H9 (cell line): ENCODE results near the gene ZNF467. TPM values are rescaled to one million over a fixed set of nuclear protein-coding genes. Genes with fewer than 3 reads are reported as not detected.

ENCODE experiments used
- DNase-seq: peaks from one replicate; pipeline ENCODE4 v3.0.0-alpha.2; 2017
- H2AFZ ChIP-seq: one replicate; pipeline ENCODE4 v1.6.1; 2013; ENCODE audit warnings: mild to moderate bottlenecking, low read length, control low read depth, moderate library complexity
- H2AK5ac ChIP-seq: 2 replicates; pipeline ENCODE4 v1.6.1; 2013; ENCODE audit warnings: low read length, control low read depth, mixed read lengths; ENCODE audit not compliant: insufficient read length
- H2BK120ac ChIP-seq: one replicate; pipeline ENCODE4 v1.6.1; 2013; ENCODE audit warnings: low read depth, mild to moderate bottlenecking, low read length, control low read depth, inconsistent platforms; ENCODE audit not compliant: poor library complexity, severe bottlenecking
- H2BK12ac ChIP-seq: 2 replicates; pipeline ENCODE4 v1.6.1; 2013; ENCODE audit warnings: low read length, control low read depth, mixed read lengths, low read depth; ENCODE audit not compliant: insufficient read length
- H2BK15ac ChIP-seq: 2 replicates; pipeline ENCODE4 v1.6.1; 2013; ENCODE audit warnings: low read depth, low read length, control low read depth
- H2BK20ac ChIP-seq: one replicate; pipeline ENCODE4 v1.6.1; 2013; ENCODE audit warnings: low read depth, mild to moderate bottlenecking, low read length, control low read depth, inconsistent platforms; ENCODE audit not compliant: poor library complexity, severe bottlenecking
- H2BK5ac ChIP-seq: 2 replicates; pipeline ENCODE4 v1.6.1; 2013; ENCODE audit warnings: low read length, control low read depth, mixed read lengths; ENCODE audit not compliant: insufficient read length
- H3K14ac ChIP-seq: 2 replicates; pipeline ENCODE4 v1.6.1; 2013; ENCODE audit warnings: low read length, control low read depth; ENCODE audit not compliant: insufficient read depth
- H3K18ac ChIP-seq: 2 replicates; pipeline ENCODE4 v1.6.1; 2013; ENCODE audit warnings: low read depth, mild to moderate bottlenecking, mixed read lengths, low read length, control low read depth; ENCODE audit not compliant: insufficient read length
- H3K23ac ChIP-seq: 2 replicates; pipeline ENCODE4 v1.6.1; 2013; ENCODE audit warnings: low read length, control low read depth, mixed read lengths, low read depth; ENCODE audit not compliant: insufficient read length
- H3K23me2 ChIP-seq: 2 replicates; pipeline ENCODE4 v1.6.1; 2013; ENCODE audit warnings: low read depth, mild to moderate bottlenecking, mixed read lengths, low read length, control low read depth; ENCODE audit not compliant: insufficient read length, poor library complexity, severe bottlenecking
- H3K27ac ChIP-seq: 2 replicates; pipeline ENCODE4 v1.5.1; 2013; ENCODE audit warnings: low read length, control low read depth, mixed read lengths, low read depth; ENCODE audit not compliant: insufficient read length
- H3K27me3 ChIP-seq: 2 replicates; pipeline ENCODE4 v1.6.1; 2013; ENCODE audit warnings: low read length, control low read depth, inconsistent platforms; ENCODE audit not compliant: insufficient read depth
- H3K4ac ChIP-seq: 2 replicates; pipeline ENCODE4 v1.6.1; 2013; ENCODE audit warnings: low read depth, mild to moderate bottlenecking, control low read depth, inconsistent platforms, low read length, moderate library complexity
- H3K4me1 ChIP-seq: 2 replicates; pipeline ENCODE4 v1.6.1; 2013; ENCODE audit warnings: low read length, control low read depth, inconsistent platforms; ENCODE audit not compliant: insufficient read depth
- H3K4me2 ChIP-seq: 2 replicates; pipeline ENCODE4 v1.6.1; 2013; ENCODE audit warnings: low read length, control low read depth, mixed read lengths; ENCODE audit not compliant: insufficient read length, insufficient read depth
- H3K56ac ChIP-seq: 2 replicates; pipeline ENCODE4 v1.6.1; 2013; ENCODE audit warnings: low read depth, mild to moderate bottlenecking, mixed read lengths, low read length, control low read depth; ENCODE audit not compliant: insufficient read length
- H3K79me1 ChIP-seq: 2 replicates; pipeline ENCODE4 v1.6.1; 2013; ENCODE audit warnings: low read depth, mild to moderate bottlenecking, moderate library complexity, low read length, control low read depth, inconsistent platforms; ENCODE audit not compliant: insufficient read depth, poor library complexity, severe bottlenecking
- H3K79me2 ChIP-seq: 2 replicates; pipeline ENCODE4 v1.6.1; 2013; ENCODE audit warnings: low read length, control low read depth, inconsistent platforms; ENCODE audit not compliant: insufficient read depth
- H3K9ac ChIP-seq: 2 replicates; pipeline ENCODE4 v1.6.1; 2013; ENCODE audit warnings: low read length, control low read depth, mixed read lengths; ENCODE audit not compliant: insufficient read length; ENCODE audit errors: extremely low read depth
- H3K9me3 ChIP-seq: one replicate; pipeline ENCODE4 v1.6.1; 2013; ENCODE audit warnings: low read depth, low read length, inconsistent platforms; ENCODE audit not compliant: control insufficient read depth
- H3T11ph ChIP-seq: one replicate; pipeline ENCODE4 v1.6.1; 2013; ENCODE audit warnings: mild to moderate bottlenecking, low read length, control low read depth, inconsistent platforms
- H4K20me1 ChIP-seq: one replicate; pipeline ENCODE4 v1.6.1; 2013; ENCODE audit not compliant: control insufficient read depth, insufficient read length, insufficient read depth
- H4K5ac ChIP-seq: 2 replicates; pipeline ENCODE4 v1.6.1; 2013; ENCODE audit warnings: low read depth, mild to moderate bottlenecking, mixed read lengths, low read length, control low read depth; ENCODE audit not compliant: insufficient read length
- H4K8ac ChIP-seq: replicated peaks from 2 replicates; pipeline ENCODE4 v1.6.1; 2013; ENCODE audit warnings: low read length, control low read depth, mixed read lengths, low read depth; ENCODE audit not compliant: insufficient read length
- H4K91ac ChIP-seq: 2 replicates; pipeline ENCODE4 v1.6.1; 2013; ENCODE audit warnings: low read depth, mild to moderate bottlenecking, moderate library complexity, mixed read lengths, low read length, control low read depth; ENCODE audit not compliant: insufficient read length
- H3K27ac Mint-ChIP-seq, 3 experiments: 2 replicates in 2 of 3; 3 replicates in 1 of 3; pipeline ENCODE4 v1.8.0; 2020 to 2021; ENCODE audit warnings: mixed read lengths in 3 of 3, mild to moderate bottlenecking in 1 of 3, moderate library complexity in 1 of 3
- H3K27me3 Mint-ChIP-seq: 2 replicates; pipeline ENCODE4 v1.8.0; 2021; ENCODE audit warnings: low read depth, mild to moderate bottlenecking, moderate library complexity, mixed read lengths
- H3K36me3 Mint-ChIP-seq, 3 experiments: 2 replicates in 2 of 3; 3 replicates in 1 of 3; pipeline ENCODE4 v1.8.0; 2020 to 2021; ENCODE audit warnings: low read depth in 3 of 3, mixed read lengths in 3 of 3; ENCODE audit not compliant: insufficient read depth in 1 of 3
- H3K4me1 Mint-ChIP-seq, 2 experiments: 2 replicates each; pipeline ENCODE4 v1.8.0; 2020; ENCODE audit warnings: mixed read lengths in 2 of 2
- H3K4me3 Mint-ChIP-seq, 2 experiments: 2 replicates in 1 of 2; 3 replicates in 1 of 2; pipeline ENCODE4 v1.8.0; 2020 to 2021; ENCODE audit warnings: mild to moderate bottlenecking in 2 of 2, mixed read lengths in 2 of 2, moderate library complexity in 1 of 2
- H3K9me3 Mint-ChIP-seq, 2 experiments: 2 replicates in 1 of 2; 3 replicates in 1 of 2; pipeline ENCODE4 v1.8.0; 2020; ENCODE audit warnings: mild to moderate bottlenecking in 2 of 2, mixed read lengths in 2 of 2, moderate library complexity in 1 of 2
- CTCF ChIP-seq: fragments of 200-600 bp; sonication (generic); conservative IDR thresholded peaks from 3 replicates; pipeline ENCODE4 v1.8.0; 2021; ENCODE audit warnings: antibody characterized with exemption, mild to moderate bottlenecking
- WGBS: extraction: QIAGEN DNeasy Blood & Tissue Kit; methylation state at CpG from one replicate; pipeline ENCODE4 v1.1.7; 2013; ENCODE audit warnings: missing lambda C conversion rate, low lambda C conversion rate, mixed read lengths; ENCODE audit not compliant: insufficient read length; ENCODE audit errors: extremely low coverage; 5-methylcytosine and 5-hydroxymethylcytosine counted together
- total RNA-seq: library from RNA; stranded (reverse); gene quantifications from 2 replicates; pipeline ENCODE4 v1.2.1, GENCODE V29; 2021

The ZNF467 gene
- total RNA-seq, 1 experiment from 2014 or later: 0.31 TPM

DNA sequence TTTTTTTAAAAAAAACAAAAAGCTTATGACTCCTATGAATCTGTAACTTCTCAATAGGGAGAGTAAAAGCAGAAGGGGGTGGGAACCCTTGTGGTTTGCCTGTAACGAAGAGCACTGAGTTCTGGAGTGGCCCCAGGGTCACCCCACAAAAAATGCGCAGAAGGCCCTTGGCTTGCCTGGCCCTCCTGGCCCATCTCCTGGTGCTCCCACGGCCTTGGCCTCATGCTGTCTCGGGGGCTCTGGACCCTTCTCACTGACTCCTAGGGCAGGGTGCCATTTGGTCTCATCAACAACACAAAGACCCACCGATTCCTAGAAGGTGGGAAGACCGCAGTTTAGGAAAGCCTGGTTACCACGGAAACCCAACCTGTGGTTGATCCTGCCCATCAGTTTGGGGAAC lies 40.8 kb downstream of the ZNF467 start:
- no peak overlapping the region for H3K27ac Mint-ChIP-seq

More for the DNA sequence above, 40.8 kb downstream of the ZNF467 start:
- H3K79me2 ChIP-seq: no peaks in the 10 kb centered on the region
- no peak for DNase-seq
- H4K5ac ChIP-seq: no peak overlapping the region
- no peak overlapping the region for H3K27ac ChIP-seq
- Mint-ChIP-seq H3K4me3 (no peak overlapping the region), H3K36me3 (peaks cover 2 to 24% (median 19%) of the 10 kb centered on the region in 3 experiments; a peak in 6 of 7 replicates), H3K9me3 (no peaks in the 10 kb centered on the region), H3K4me1 (peaks cover 0 to 3% of the 10 kb centered on the region in 2 experiments; a peak in 2 of 4 replicates), H3K27me3 (peaks cover 16% of the 10 kb centered on the region)
- H2BK120ac ChIP-seq: no peak overlapping the region
- no peaks in the 10 kb centered on the region for H3K27me3 ChIP-seq
- no peaks in the 10 kb centered on the region for H3K23me2 ChIP-seq
- H3K4ac ChIP-seq: no peak overlapping the region
- no peak overlapping the region for H3T11ph ChIP-seq
- no peak overlapping the region for H2BK5ac ChIP-seq
- no peak overlapping the region for H2BK15ac ChIP-seq
- no peak overlapping the region for H2BK12ac ChIP-seq
- no peaks in the 10 kb centered on the region for H4K20me1 ChIP-seq
- no peaks in the 10 kb centered on the region for H3K4me1 ChIP-seq
- no peak overlapping the region for H3K18ac ChIP-seq
- no peak overlapping the region for H3K56ac ChIP-seq
- H3K9me3 ChIP-seq: no peaks in the 10 kb centered on the region
- no peak overlapping the region for H4K91ac ChIP-seq
- no peak overlapping the region for H3K14ac ChIP-seq
- no peak overlapping the region for H3K4me2 ChIP-seq
- no peak overlapping the region for H3K9ac ChIP-seq
- no peaks in the 10 kb centered on the region for H3K79me1 ChIP-seq
- WGBS: no CpG with 5 or more reads among the region's 7 CpGs
- no peak for TF ChIP-seq CTCF
- no peak overlapping the region for H3K23ac ChIP-seq
- H2AFZ ChIP-seq: no peak overlapping the region
- no peak overlapping the region for H4K8ac ChIP-seq
- H2AK5ac ChIP-seq: no peak overlapping the region
- no peak overlapping the region for H2BK20ac ChIP-seq
